Prostate gland (tissue), 2 donors: Measurements from ENCODE around the gene PPP4R3A. TPM values are rescaled to one million over a fixed set of nuclear protein-coding genes. Genes with fewer than 3 reads are reported as not detected.

Source experiments
- DNase-seq: peaks from one replicate; pipeline ENCODE4 v3.0.0-alpha.2; 2019; ENCODE audit warnings: low spot score
- H3K27ac ChIP-seq, 2 donors: fragments of 200-600 bp; sonication (generic); 2 replicates each; pipeline ENCODE4 v1.5.1; 2017 to 2019
- H3K27me3 ChIP-seq: fragments of 200-600 bp; sonication (generic); replicated peaks from 2 replicates; pipeline ENCODE4 v1.5.1; 2019; ENCODE audit not compliant: insufficient read depth
- H3K36me3 ChIP-seq, 2 donors: fragments of 200-600 bp; sonication (generic); 1 replicate in 1 of 2; 2 replicates in 1 of 2; pipeline versions ENCODE4 v1.5.1 to v1.8.1; 2017 to 2019
- H3K4me1 ChIP-seq: fragments of 200-600 bp; sonication (generic); replicated peaks from 2 replicates; pipeline ENCODE4 v1.5.1; 2019
- H3K4me3 ChIP-seq, 2 donors: fragments of 200-600 bp; sonication (generic); 2 replicates each; pipeline ENCODE4 v1.5.1; 2017 to 2019
- H3K9me3 ChIP-seq: fragments of 200-600 bp; sonication (generic); 2 replicates; pipeline ENCODE4 v1.5.1; 2017
- CTCF ChIP-seq, 4 experiments: fragments of 200-600 bp in 2 of 4; fragments of 450-650 bp in 2 of 4; sonication (generic) in 2 of 4; IDR thresholded peaks; 1 replicate in 3 of 4; 2 replicates in 1 of 4; pipeline ENCODE4 v1.5.1; 2016 to 2019; ENCODE audit warnings: antibody characterized with exemption in 4 of 4, mild to moderate bottlenecking in 2 of 4, moderate library complexity in 2 of 4
- POLR2A ChIP-seq: fragments of 450-650 bp; IDR thresholded peaks from one replicate; pipeline ENCODE4 v1.6.1; 2016; ENCODE audit warnings: antibody characterized with exemption, mild to moderate bottlenecking
- POLR2AphosphoS5 ChIP-seq: sonication (generic); formaldehyde crosslinking; IDR thresholded peaks from one replicate; pipeline ENCODE4 v1.6.1; 2017; ENCODE audit warnings: antibody characterized with exemption
- WGBS: methylation state at CpG from one replicate; pipeline ENCODE4 v1.1.5; 2018; 5-methylcytosine and 5-hydroxymethylcytosine counted together
- intact Hi-C: fragments of 100-400 bp; cut with DNase I; formaldehyde crosslinking; loops from one replicate; pipeline ENCODE4 v1.14.2; 2022
- total RNA-seq, 2 donors: library from RNA; depleted of rRNA; stranded (reverse); fragments of >200 nt; gene quantifications; one replicate each; pipeline ENCODE4 v1.1.0, GENCODE V29; 2016

Gene PPP4R3A
- 10 to 100 TPM; 63.4 to 97.2 TPM for total RNA-seq

- peak; percentile 92 for DNase-seq
- H3K27me3 ChIP-seq: no peaks in the 10 kb centered on the region
- TF ChIP-seq CTCF (IDR thresholded peaks at IDR 0.05): no peak
- peak; percentile 88 for TF ChIP-seq POLR2AphosphoS5
- peak; percentile 87 for TF ChIP-seq POLR2A
- H3K9me3 ChIP-seq: no peaks in the 10 kb centered on the region
- intact Hi-C loops: no loop called here
- H3K4me3 ChIP-seq: peak within 1 kb of the TSS; percentile 84 to 98
- peak within 1 kb of the TSS; percentile 98 to 99 for H3K27ac ChIP-seq
- H3K4me1 ChIP-seq: peaks cover 4% of the 10 kb centered on the region
- no peaks in the 10 kb centered on the region for H3K36me3 ChIP-seq
- under 1% methylated on average over 93 of the region's 95 CpGs for WGBS
These were observed at the start of gene PPP4R3A for GRCh38 chr14:91510171-91511042. Gene PPP4R3A, minus strand, starts transcription at chr14:91510310. Its CDS starts 663 bp downstream, at chr14:91509647.

GRCh38 chr14:91555531-91555930 is 45.4 kb upstream of the PPP4R3A start:
- intact Hi-C loops: no loop called here
- Histone ChIP-seq H3K9me3 (no peaks in the 10 kb centered on the region), H3K27me3 (no peaks in the 10 kb centered on the region), H3K4me3 (no peak overlapping the region), H3K27ac (no peak overlapping the region), H3K4me1 (no peaks in the 10 kb centered on the region), H3K36me3 (no peaks in the 10 kb centered on the region)
- TF ChIP-seq POLR2AphosphoS5 (no peak), CTCF (IDR thresholded peaks at IDR 0.05) (no peak), POLR2A (no peak)
- DNase-seq: no peak
- WGBS: 86% methylated on average over 2 of the region's 2 CpGs

GRCh38 chr14:91554535-91555332 is 44.6 kb upstream of the PPP4R3A start:
- Histone ChIP-seq H3K4me1 (no peaks in the 10 kb centered on the region), H3K4me3 (no peak overlapping the region), H3K27ac (no peak overlapping the region), H3K36me3 (no peaks in the 10 kb centered on the region), H3K27me3 (no peaks in the 10 kb centered on the region), H3K9me3 (no peaks in the 10 kb centered on the region)
- intact Hi-C loops: no loop called here
- TF ChIP-seq CTCF (IDR thresholded peaks at IDR 0.05): no peak
- TF ChIP-seq POLR2AphosphoS5: no peak
- no peak for TF ChIP-seq POLR2A
- DNase-seq: no peak
- 76% methylated on average over 11 of the region's 11 CpGs for WGBS

GRCh38 chr14:91548108-91548507 is 38.0 kb upstream of the PPP4R3A start:
- no peak for TF ChIP-seq CTCF (IDR thresholded peaks at IDR 0.05)
- no peak for TF ChIP-seq POLR2A
- no peak for TF ChIP-seq POLR2AphosphoS5

More at GRCh38 chr14:91548108-91548507, 38.0 kb upstream of the PPP4R3A start:
- DNase-seq: no peak
- no peaks in the 10 kb centered on the region for H3K27me3 ChIP-seq
- H3K36me3 ChIP-seq: no peaks in the 10 kb centered on the region
- no peaks in the 10 kb centered on the region for H3K4me1 ChIP-seq
- WGBS: 67% methylated on average over 3 of the region's 3 CpGs
- no peaks in the 10 kb centered on the region for H3K9me3 ChIP-seq
- H3K27ac ChIP-seq: no peak overlapping the region
- no peak overlapping the region for H3K4me3 ChIP-seq
- intact Hi-C loops: no loop called here
